Astrocyte (in vitro differentiated cells and primary cell): ENCODE measurements around the gene CUL1.

Experiments used
- EZH2 ChIP-seq: IDR thresholded peaks from 2 replicates; pipeline ENCODE4 v1.6.1; 2012; ENCODE audit warnings: mild to moderate bottlenecking, low read length, inconsistent platforms; ENCODE audit not compliant: insufficient read depth
- TF ChIP-seq, protein P1 (sequence below): IDR thresholded peaks from 2 replicates; pipeline ENCODE4 v1.5.1; 2011; ENCODE audit warnings: low read depth, mild to moderate bottlenecking, inconsistent platforms, low read length, moderate library complexity; ENCODE audit not compliant: insufficient read depth

DNA sequence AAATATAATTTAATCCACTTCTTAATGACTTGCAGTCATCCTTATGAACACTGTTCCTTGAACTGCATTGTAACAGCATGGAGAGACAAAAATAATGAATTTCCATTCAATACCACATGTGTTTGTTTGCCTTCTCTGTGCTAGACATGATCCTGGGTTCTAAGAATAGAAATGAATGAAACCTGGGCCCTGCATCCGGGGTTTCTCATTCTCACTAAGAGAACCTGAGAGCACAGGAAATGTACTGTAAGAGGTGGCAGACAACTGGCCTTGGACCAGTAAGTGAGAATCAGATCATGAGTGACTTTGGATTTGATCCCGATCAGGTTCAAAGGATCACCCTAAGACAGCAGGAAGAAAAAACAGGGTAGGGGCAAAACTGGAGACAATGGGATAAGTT, 37.2 kb upstream of the CUL1 start:
- no peak for TF ChIP-seq EZH2
- TF ChIP-seq, protein P1, sequence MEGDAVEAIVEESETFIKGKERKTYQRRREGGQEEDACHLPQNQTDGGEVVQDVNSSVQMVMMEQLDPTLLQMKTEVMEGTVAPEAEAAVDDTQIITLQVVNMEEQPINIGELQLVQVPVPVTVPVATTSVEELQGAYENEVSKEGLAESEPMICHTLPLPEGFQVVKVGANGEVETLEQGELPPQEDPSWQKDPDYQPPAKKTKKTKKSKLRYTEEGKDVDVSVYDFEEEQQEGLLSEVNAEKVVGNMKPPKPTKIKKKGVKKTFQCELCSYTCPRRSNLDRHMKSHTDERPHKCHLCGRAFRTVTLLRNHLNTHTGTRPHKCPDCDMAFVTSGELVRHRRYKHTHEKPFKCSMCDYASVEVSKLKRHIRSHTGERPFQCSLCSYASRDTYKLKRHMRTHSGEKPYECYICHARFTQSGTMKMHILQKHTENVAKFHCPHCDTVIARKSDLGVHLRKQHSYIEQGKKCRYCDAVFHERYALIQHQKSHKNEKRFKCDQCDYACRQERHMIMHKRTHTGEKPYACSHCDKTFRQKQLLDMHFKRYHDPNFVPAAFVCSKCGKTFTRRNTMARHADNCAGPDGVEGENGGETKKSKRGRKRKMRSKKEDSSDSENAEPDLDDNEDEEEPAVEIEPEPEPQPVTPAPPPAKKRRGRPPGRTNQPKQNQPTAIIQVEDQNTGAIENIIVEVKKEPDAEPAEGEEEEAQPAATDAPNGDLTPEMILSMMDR: no peak
